ENCODE results near the gene BLZF1.

The BLZF1 gene

GRCh38 chr1:169371404-169371803, 3.4 kb downstream of the BLZF1 start:
- Histone ChIP-seq H3K9ac (ENCODE audit: low read length) (no peak overlapping the region), H3K27ac (ENCODE audit: low read depth, low read length, poor library complexity, severe bottlenecking) (no peak overlapping the region), H3K27me3 (ENCODE audit: insufficient read depth, low read length) (no peaks in the 10 kb centered on the region), H3K9me3 (ENCODE audit: low read length) (no peaks in the 10 kb centered on the region), H3K79me2 (ENCODE audit: insufficient read depth, low read length) (peaks cover 15% of the 10 kb centered on the region), H3K36me3 (ENCODE audit: insufficient read depth, low read length) (peaks cover 20% of the 10 kb centered on the region; the same call in 1 of the 2 replicates), H3K9me2 (ENCODE audit: low read depth, low read length) (no peaks in the 10 kb centered on the region), H3K4me1 (ENCODE audit: insufficient read depth, low read length, severe bottlenecking) (peaks cover 29% of the 10 kb centered on the region), H2AFZ (ENCODE audit: low read length) (no peak overlapping the region), H3K4me2 (ENCODE audit: low read length) (no peak overlapping the region), H4K20me1 (ENCODE audit: insufficient read depth, low read length) (no peaks in the 10 kb centered on the region), H3K4me3 (ENCODE audit: low read depth, low read length, poor library complexity, severe bottlenecking) (no peak overlapping the region), H3F3A (ENCODE audit: insufficient read depth, low read length) (no peaks in the 10 kb centered on the region)
- TF ChIP-seq CTCF (IDR thresholded peaks at IDR 0.05; ENCODE audit: low read length) (no peak), EZH2 (IDR thresholded peaks at IDR 0.05; ENCODE audit: borderline replicate concordance, low read length) (no peak)

GRCh38 chr1:169381162-169381561, 13.2 kb downstream of the BLZF1 start:
- no peaks in the 10 kb centered on the region for H3K79me2 ChIP-seq (ENCODE audit: insufficient read depth, low read length)
- no peak for TF ChIP-seq CTCF (IDR thresholded peaks at IDR 0.05; ENCODE audit: low read length)
- no peak for TF ChIP-seq EZH2 (IDR thresholded peaks at IDR 0.05; ENCODE audit: borderline replicate concordance, low read length)
- no peaks in the 10 kb centered on the region for H4K20me1 ChIP-seq (ENCODE audit: insufficient read depth, low read length)
- H2AFZ ChIP-seq (ENCODE audit: low read length), result no peak overlapping the region
- no peaks in the 10 kb centered on the region for H3K9me2 ChIP-seq (ENCODE audit: low read depth, low read length)
- H3F3A ChIP-seq (ENCODE audit: insufficient read depth, low read length), result no peaks in the 10 kb centered on the region
- no peak overlapping the region for H3K9ac ChIP-seq (ENCODE audit: low read length)
- H3K4me1 ChIP-seq (ENCODE audit: insufficient read depth, low read length, severe bottlenecking), result no peaks in the 10 kb centered on the region
- H3K27me3 ChIP-seq (ENCODE audit: insufficient read depth, low read length), result no peaks in the 10 kb centered on the region
- peaks cover 68% of the 10 kb centered on the region for H3K36me3 ChIP-seq (ENCODE audit: insufficient read depth, low read length)
- H3K9me3 ChIP-seq (ENCODE audit: low read length), result no peaks in the 10 kb centered on the region
- no peak overlapping the region for H3K4me3 ChIP-seq (ENCODE audit: low read depth, low read length, poor library complexity, severe bottlenecking)
- H3K27ac ChIP-seq (ENCODE audit: low read depth, low read length, poor library complexity, severe bottlenecking), result no peak overlapping the region
- H3K4me2 ChIP-seq (ENCODE audit: low read length), result no peak overlapping the region

- Histone ChIP-seq H3K9me3 (ENCODE audit: low read length) (no peaks in the 10 kb centered on the region), H3K27ac (ENCODE audit: low read depth, low read length, poor library complexity, severe bottlenecking) (no peak overlapping the region), H3K4me1 (ENCODE audit: insufficient read depth, low read length, severe bottlenecking) (no peaks in the 10 kb centered on the region), H3K9ac (ENCODE audit: low read length) (no peak overlapping the region), H3F3A (ENCODE audit: insufficient read depth, low read length) (no peaks in the 10 kb centered on the region), H3K4me2 (ENCODE audit: low read length) (no peak overlapping the region), H3K27me3 (ENCODE audit: insufficient read depth, low read length) (no peaks in the 10 kb centered on the region), H4K20me1 (ENCODE audit: insufficient read depth, low read length) (no peaks in the 10 kb centered on the region), H3K79me2 (ENCODE audit: insufficient read depth, low read length) (no peaks in the 10 kb centered on the region), H3K9me2 (ENCODE audit: low read depth, low read length) (no peaks in the 10 kb centered on the region), H3K36me3 (ENCODE audit: insufficient read depth, low read length) (peaks cover 61% of the 10 kb centered on the region; the same call in 1 of the 2 replicates), H2AFZ (ENCODE audit: low read length) (no peak overlapping the region), H3K4me3 (ENCODE audit: low read depth, low read length, poor library complexity, severe bottlenecking) (no peak overlapping the region)
- TF ChIP-seq EZH2 (IDR thresholded peaks at IDR 0.05; ENCODE audit: borderline replicate concordance, low read length), result no peak
- no peak for TF ChIP-seq CTCF (IDR thresholded peaks at IDR 0.05; ENCODE audit: low read length)
These were observed 15.5 kb downstream of the BLZF1 start for GRCh38 chr1:169383449-169383848.
